ENCODE measurements around the gene ARID3A. TPM values are rescaled to one million over a fixed set of nuclear protein-coding genes. Genes with fewer than 3 reads are reported as not detected.

ARID3A gene
- total RNA-seq, 1 experiment from 2014 or later = 239 TPM

DNA sequence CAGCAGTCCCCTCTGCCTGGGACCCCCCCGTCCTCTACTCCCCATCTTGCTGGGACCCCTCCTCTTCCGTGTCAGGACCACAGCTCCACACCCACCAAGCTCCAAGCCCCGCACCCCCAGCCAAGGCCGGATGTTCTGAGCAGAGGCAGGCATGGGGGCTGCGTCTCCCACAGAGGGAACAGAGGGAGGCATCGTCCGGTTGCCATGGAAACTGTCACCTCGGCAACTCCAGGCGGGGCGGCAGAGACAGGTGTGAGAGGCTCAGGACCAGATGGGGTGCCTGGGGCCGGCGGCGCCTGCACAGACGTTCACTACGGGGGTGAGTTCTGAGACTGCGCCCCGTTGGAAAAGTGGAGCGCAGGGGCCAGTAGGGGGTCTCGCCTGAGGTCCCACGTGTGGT, 27.2 kb upstream of the ARID3A start:
- peak in 1 of 2 experiments; percentile 53 for DNase-seq
- no peak overlapping the region for H3K4me3 Mint-ChIP-seq (ENCODE audit: unreplicated experiment)
- no peaks in the 10 kb centered on the region for H3K27me3 Mint-ChIP-seq (ENCODE audit: insufficient read depth, unreplicated experiment)
- no peak overlapping the region for H3K4me3 ChIP-seq (ENCODE audit: low read depth, low read length)
- no peaks in the 10 kb centered on the region for H3K9me3 ChIP-seq
- peaks cover 41% of the 10 kb centered on the region for H3K36me3 Mint-ChIP-seq (ENCODE audit: insufficient read depth, unreplicated experiment)
- ChIA-PET POLR2A (no interaction called here), CTCF (no interaction called here)
- BruUV-seq (replicated peaks) = no TSS peak
- no peaks in the 10 kb centered on the region for H3K36me3 ChIP-seq (ENCODE audit: control insufficient read depth, insufficient read depth, low read length)
- intact Hi-C loops (cut with micrococcal nuclease; ENCODE audit: unreplicated experiment) = no loop called here
- H3K4me1 Mint-ChIP-seq (ENCODE audit: low read depth, unreplicated experiment) = no peaks in the 10 kb centered on the region
- H3K27me3 ChIP-seq (replicated peaks; ENCODE audit: control insufficient read depth, insufficient read depth, low read length) = no peaks in the 10 kb centered on the region
- TF ChIP-seq CTCF (IDR thresholded peaks at IDR 0.05; ENCODE audit: insufficient read depth in 1 of 2, low read depth in 1 of 2, low read length in 1 of 2, severe bottlenecking in 1 of 2, unreplicated experiment in 1 of 2) = no peak
- no peaks in the 10 kb centered on the region for H3K9me3 Mint-ChIP-seq (ENCODE audit: unreplicated experiment)
- no peak overlapping the region for H3K27ac Mint-ChIP-seq (ENCODE audit: unreplicated experiment)
- no peaks in the 10 kb centered on the region for H3K4me1 ChIP-seq

- H3K9me3 Mint-ChIP-seq (ENCODE audit: unreplicated experiment) = no peaks in the 10 kb centered on the region
- H3K4me1 Mint-ChIP-seq (ENCODE audit: low read depth, unreplicated experiment) = no peaks in the 10 kb centered on the region
- no peaks in the 10 kb centered on the region for H3K4me1 ChIP-seq
- no TSS peak for BruUV-seq (replicated peaks)
- ChIA-PET CTCF (interaction anchor here (0.6 kb wide), 1 partner anchor 43 kb away, joined by 10 read pairs; no protein-coding TSS in a partner anchor), POLR2A (no interaction called here)
- no peak overlapping the region for H3K4me3 Mint-ChIP-seq (ENCODE audit: unreplicated experiment)
- H3K4me3 ChIP-seq (ENCODE audit: low read depth, low read length) = no peak overlapping the region
- no peaks in the 10 kb centered on the region for H3K27me3 Mint-ChIP-seq (ENCODE audit: insufficient read depth, unreplicated experiment)
- no peak overlapping the region for H3K27ac Mint-ChIP-seq (ENCODE audit: unreplicated experiment)
- peaks cover 36% of the 10 kb centered on the region for H3K36me3 Mint-ChIP-seq (ENCODE audit: insufficient read depth, unreplicated experiment)
- no peaks in the 10 kb centered on the region for H3K27me3 ChIP-seq (replicated peaks; ENCODE audit: control insufficient read depth, insufficient read depth, low read length)
- H3K36me3 ChIP-seq (ENCODE audit: control insufficient read depth, insufficient read depth, low read length) = no peaks in the 10 kb centered on the region
- intact Hi-C loops (cut with micrococcal nuclease; ENCODE audit: unreplicated experiment) = no loop called here
- H3K9me3 ChIP-seq = no peaks in the 10 kb centered on the region
- no peak for TF ChIP-seq CTCF (IDR thresholded peaks at IDR 0.05; ENCODE audit: insufficient read depth in 1 of 2, low read depth in 1 of 2, low read length in 1 of 2, severe bottlenecking in 1 of 2, unreplicated experiment in 1 of 2)
- DNase-seq = no peak
Observed at GRCh38 chr19:899336-900042, 26.3 kb upstream of the ARID3A start.

GRCh38 chr19:900043-900301, 25.9 kb upstream of the ARID3A start:
- no peak overlapping the region for H3K27ac Mint-ChIP-seq (ENCODE audit: unreplicated experiment)
- H3K27me3 ChIP-seq (replicated peaks; ENCODE audit: control insufficient read depth, insufficient read depth, low read length) = no peaks in the 10 kb centered on the region
- H3K27me3 Mint-ChIP-seq (ENCODE audit: insufficient read depth, unreplicated experiment) = no peaks in the 10 kb centered on the region
- H3K4me1 Mint-ChIP-seq (ENCODE audit: low read depth, unreplicated experiment) = no peaks in the 10 kb centered on the region
- CTCF ChIA-PET = no interaction called here
- DNase-seq = no peak
- no peaks in the 10 kb centered on the region for H3K9me3 ChIP-seq
- no peak overlapping the region for H3K4me3 ChIP-seq (ENCODE audit: low read depth, low read length)
- TF ChIP-seq CTCF (IDR thresholded peaks at IDR 0.05; ENCODE audit: insufficient read depth in 1 of 2, low read depth in 1 of 2, low read length in 1 of 2, severe bottlenecking in 1 of 2, unreplicated experiment in 1 of 2) = no peak
- no peaks in the 10 kb centered on the region for H3K9me3 Mint-ChIP-seq (ENCODE audit: unreplicated experiment)
- no TSS peak for BruUV-seq (replicated peaks)
- no peak overlapping the region for H3K4me3 Mint-ChIP-seq (ENCODE audit: unreplicated experiment)
- H3K36me3 ChIP-seq (ENCODE audit: control insufficient read depth, insufficient read depth, low read length) = no peaks in the 10 kb centered on the region
- intact Hi-C loops (cut with micrococcal nuclease; ENCODE audit: unreplicated experiment) = no loop called here
- peaks cover 36% of the 10 kb centered on the region for H3K36me3 Mint-ChIP-seq (ENCODE audit: insufficient read depth, unreplicated experiment)
- POLR2A ChIA-PET = no interaction called here
- H3K4me1 ChIP-seq = no peaks in the 10 kb centered on the region
